ENCODE results near the gene EIF3D. TPM values are rescaled to one million over a fixed set of nuclear protein-coding genes. Genes with fewer than 3 reads are reported as not detected.

The EIF3D gene
- total and polyA plus RNA-seq, 2 experiments from 2014 or later: 148 to 381 TPM

- ATAC-seq (no peak), DNase-seq (ENCODE audit: low spot score) (no peak)
- TF ChIP-seq POLR2AphosphoS5 (IDR thresholded peaks at IDR 0.05; ENCODE audit: low read depth) (no peak), CREB1 (CRISPR knock-in tag; IDR thresholded peaks at IDR 0.05; ENCODE audit: low read depth) (no peak), CTCF (conservative IDR thresholded peaks at IDR 0.05; ENCODE audit: low read depth in 2 of 2) (no peak), REST (IDR thresholded peaks at IDR 0.05; ENCODE audit: unreplicated experiment) (no peak), ZNF331 (CRISPR knock-in tag; IDR thresholded peaks at IDR 0.05; ENCODE audit: low read depth) (no peak), STAT1 (IDR thresholded peaks at IDR 0.05; ENCODE audit: unreplicated experiment) (no peak), ETS1 (IDR thresholded peaks at IDR 0.05) (no peak), EZH2phosphoT487 (IDR thresholded peaks at IDR 0.05; ENCODE audit: unreplicated experiment) (no peak), NANOG (IDR thresholded peaks at IDR 0.05; ENCODE audit: borderline replicate concordance) (no peak), JUNB (IDR thresholded peaks at IDR 0.05; ENCODE audit: unreplicated experiment) (no peak), ZNF114 (CRISPR knock-in tag; IDR thresholded peaks at IDR 0.05) (no peak), EZH2 (IDR thresholded peaks at IDR 0.05; ENCODE audit: low read depth, unreplicated experiment) (no peak), ZNF462 (CRISPR knock-in tag; IDR thresholded peaks at IDR 0.05) (no peak)
- peaks cover 19% of the 10 kb centered on the region for H3K36me3 Mint-ChIP-seq (ENCODE audit: low read depth)
- no peaks in the 10 kb centered on the region for H3K27me3 ChIP-seq (ENCODE audit: insufficient read depth)
- no peaks in the 10 kb centered on the region for H3K36me3 ChIP-seq (ENCODE audit: insufficient read depth)
- no peaks in the 10 kb centered on the region; the same call in 2 of the 3 replicates for H3K4me1 Mint-ChIP-seq
- H3F3A ChIP-seq (replicated peaks; ENCODE audit: low read depth): no peaks in the 10 kb centered on the region
- H3K9me3 Mint-ChIP-seq: no peaks in the 10 kb centered on the region
- H3K79me2 ChIP-seq (replicated peaks; ENCODE audit: insufficient read depth): no peaks in the 10 kb centered on the region
- no peak overlapping the region for H2AFZ ChIP-seq
- no peaks in the 10 kb centered on the region for H3K4me1 ChIP-seq (ENCODE audit: insufficient read depth)
- no peak overlapping the region for H3K4me2 ChIP-seq
- H3K27me3 Mint-ChIP-seq (ENCODE audit: insufficient read depth, low read depth, poor library complexity): peaks cover 10% of the 10 kb centered on the region
- no peak overlapping the region for H3K27ac ChIP-seq (ENCODE audit: low read depth)
- H3K9me2 ChIP-seq (ENCODE audit: insufficient read depth): no peaks in the 10 kb centered on the region
- no peak overlapping the region for H3K27ac Mint-ChIP-seq
- no peak overlapping the region for H3K4me3 Mint-ChIP-seq
- H4K20me1 ChIP-seq (replicated peaks; ENCODE audit: insufficient read depth): no peaks in the 10 kb centered on the region
- H3K4me3 ChIP-seq: no peak overlapping the region
These were observed 57.6 kb downstream of the EIF3D start for GRCh38 chr22:36471341-36471821.

All from GM23338 (cell line).